ENCODE measurements around the gene SOS2.
"Not testable (repeated sequence)": the region's sequence is repeated elsewhere in the genome, so short reads cannot be mapped to it uniquely, and the experiment has no call there.

SOS2 gene

GRCh38 chr14:50084666-50085065 lies 146.7 kb downstream of the SOS2 start:
- Histone ChIP-seq H3K36me3 (ENCODE audit: insufficient read depth, low read length) (no peaks in the 10 kb centered on the region), H3K27me3 (ENCODE audit: insufficient read depth, low read length) (no peaks in the 10 kb centered on the region), H3K27ac (ENCODE audit: low read depth, low read length) (no peak overlapping the region), H3K4me3 (ENCODE audit: low read length) (no peak overlapping the region), H3K4me1 (ENCODE audit: insufficient read depth, low read length) (no peaks in the 10 kb centered on the region), H3K9me3 (ENCODE audit: insufficient read depth, low read depth, low read length) (no peaks in the 10 kb centered on the region), H3K9ac (ENCODE audit: low read depth, low read length) (no peak overlapping the region)
- WGBS, result 94% methylated on average over 3 of the region's 3 CpGs

- H3K36me3 ChIP-seq (ENCODE audit: insufficient read depth, low read length), result no peaks in the 10 kb centered on the region
- no peaks in the 10 kb centered on the region for H3K4me1 ChIP-seq (ENCODE audit: insufficient read depth, low read length)
- H3K9me3 ChIP-seq (ENCODE audit: insufficient read depth, low read depth, low read length), result no peaks in the 10 kb centered on the region
- H3K27ac ChIP-seq (ENCODE audit: low read depth, low read length), result no peak overlapping the region
- H3K9ac ChIP-seq (ENCODE audit: low read depth, low read length), result no peak overlapping the region
- H3K27me3 ChIP-seq (ENCODE audit: insufficient read depth, low read length), result no peaks in the 10 kb centered on the region
- 96% methylated on average over 17 of the region's 17 CpGs for whole genome bisulfite sequencing
- no peak overlapping the region for H3K4me3 ChIP-seq (ENCODE audit: low read length)
Observed at GRCh38 chr14:50083467-50084337, 147.7 kb downstream of the SOS2 start.

- H3K9me3 ChIP-seq (ENCODE audit: insufficient read depth, low read depth, low read length), result no peaks in the 10 kb centered on the region
- no peak overlapping the region for H3K9ac ChIP-seq (ENCODE audit: low read depth, low read length)
- H3K27ac ChIP-seq (ENCODE audit: low read depth, low read length), result no peak overlapping the region
- WGBS, result 94% methylated on average over 10 of the region's 10 CpGs
- no peaks in the 10 kb centered on the region for H3K27me3 ChIP-seq (ENCODE audit: insufficient read depth, low read length)
- H3K36me3 ChIP-seq (ENCODE audit: insufficient read depth, low read length), result no peaks in the 10 kb centered on the region
- no peak overlapping the region for H3K4me3 ChIP-seq (ENCODE audit: low read length)
- no peaks in the 10 kb centered on the region for H3K4me1 ChIP-seq (ENCODE audit: insufficient read depth, low read length)
Observed at GRCh38 chr14:50082784-50083466, 148.5 kb downstream of the SOS2 start.

- H3K9me3 ChIP-seq (ENCODE audit: insufficient read depth, low read depth, low read length), result no peaks in the 10 kb centered on the region
- H3K27me3 ChIP-seq (ENCODE audit: insufficient read depth, low read length), result no peaks in the 10 kb centered on the region
- no peaks in the 10 kb centered on the region for H3K36me3 ChIP-seq (ENCODE audit: insufficient read depth, low read length)
- no peak overlapping the region for H3K4me3 ChIP-seq (ENCODE audit: low read length)
- 86% methylated on average over 8 of the region's 8 CpGs for WGBS
- H3K27ac ChIP-seq (ENCODE audit: low read depth, low read length), result no peak overlapping the region
- H3K4me1 ChIP-seq (ENCODE audit: insufficient read depth, low read length), result no peaks in the 10 kb centered on the region
- no peak overlapping the region for H3K9ac ChIP-seq (ENCODE audit: low read depth, low read length)
Observed at GRCh38 chr14:50082308-50082742, 149.1 kb downstream of the SOS2 start.

- not testable (repeated sequence) for H3K9ac ChIP-seq (ENCODE audit: low read depth, low read length); H3K36me3 ChIP-seq (ENCODE audit: insufficient read depth, low read length); H3K4me1 ChIP-seq (ENCODE audit: insufficient read depth, low read length); H3K4me3 ChIP-seq (ENCODE audit: low read length); H3K27ac ChIP-seq (ENCODE audit: low read depth, low read length); H3K9me3 ChIP-seq (ENCODE audit: insufficient read depth, low read depth, low read length); H3K27me3 ChIP-seq (ENCODE audit: insufficient read depth, low read length)
- no CpG with 5 or more reads among the region's 1 CpG for WGBS
Observed at GRCh38 chr14:50079103-50079502, 152.3 kb downstream of the SOS2 start.

- not testable (repeated sequence) for H3K4me3 ChIP-seq (ENCODE audit: low read length); H3K27ac ChIP-seq (ENCODE audit: low read depth, low read length); H3K4me1 ChIP-seq (ENCODE audit: insufficient read depth, low read length); H3K36me3 ChIP-seq (ENCODE audit: insufficient read depth, low read length); H3K27me3 ChIP-seq (ENCODE audit: insufficient read depth, low read length); H3K9ac ChIP-seq (ENCODE audit: low read depth, low read length); H3K9me3 ChIP-seq (ENCODE audit: insufficient read depth, low read depth, low read length)
- 99% methylated on average over 32 of the region's 32 CpGs for WGBS
Observed at GRCh38 chr14:50073663-50074062, 157.7 kb downstream of the SOS2 start.

- 81% methylated on average over 1 of the region's 1 CpG for WGBS
- no peaks in the 10 kb centered on the region for H3K36me3 ChIP-seq (ENCODE audit: insufficient read depth, low read length)
- no peaks in the 10 kb centered on the region for H3K4me1 ChIP-seq (ENCODE audit: insufficient read depth, low read length)
Observed at GRCh38 chr14:50072395-50072794, 159.0 kb downstream of the SOS2 start.

GRCh38 chr14:50070840-50071548 lies 160.4 kb downstream of the SOS2 start:
- 88% methylated on average over 13 of the region's 13 CpGs for WGBS
- no peak overlapping the region for H3K9ac ChIP-seq (ENCODE audit: low read depth, low read length)
- no peak overlapping the region for H3K4me3 ChIP-seq (ENCODE audit: low read length)
- no peak overlapping the region for H3K27ac ChIP-seq (ENCODE audit: low read depth, low read length)
- no peaks in the 10 kb centered on the region for H3K27me3 ChIP-seq (ENCODE audit: insufficient read depth, low read length)
- no peaks in the 10 kb centered on the region for H3K36me3 ChIP-seq (ENCODE audit: insufficient read depth, low read length)
- no peaks in the 10 kb centered on the region for H3K9me3 ChIP-seq (ENCODE audit: insufficient read depth, low read depth, low read length)
- H3K4me1 ChIP-seq (ENCODE audit: insufficient read depth, low read length), result no peaks in the 10 kb centered on the region

More at GRCh38 chr14:50072395-50072794, 159.0 kb downstream of the SOS2 start:
- Histone ChIP-seq H3K4me3 (ENCODE audit: low read length) (no peak overlapping the region), H3K9me3 (ENCODE audit: insufficient read depth, low read depth, low read length) (no peaks in the 10 kb centered on the region), H3K27ac (ENCODE audit: low read depth, low read length) (no peak overlapping the region), H3K9ac (ENCODE audit: low read depth, low read length) (no peak overlapping the region), H3K27me3 (ENCODE audit: insufficient read depth, low read length) (no peaks in the 10 kb centered on the region)

GRCh38 chr14:50070230-50070629 lies 161.1 kb downstream of the SOS2 start:
- no peaks in the 10 kb centered on the region for H3K9me3 ChIP-seq (ENCODE audit: insufficient read depth, low read depth, low read length)
- H3K36me3 ChIP-seq (ENCODE audit: insufficient read depth, low read length), result no peaks in the 10 kb centered on the region
- H3K27ac ChIP-seq (ENCODE audit: low read depth, low read length), result no peak overlapping the region
- no peak overlapping the region for H3K4me3 ChIP-seq (ENCODE audit: low read length)
- no peaks in the 10 kb centered on the region for H3K4me1 ChIP-seq (ENCODE audit: insufficient read depth, low read length)
- WGBS, result 89% methylated on average over 3 of the region's 3 CpGs
- H3K27me3 ChIP-seq (ENCODE audit: insufficient read depth, low read length), result no peaks in the 10 kb centered on the region
- no peak overlapping the region for H3K9ac ChIP-seq (ENCODE audit: low read depth, low read length)

- Histone ChIP-seq H3K27ac (ENCODE audit: low read depth, low read length) (no peak overlapping the region), H3K4me1 (ENCODE audit: insufficient read depth, low read length) (no peaks in the 10 kb centered on the region), H3K27me3 (ENCODE audit: insufficient read depth, low read length) (no peaks in the 10 kb centered on the region), H3K9me3 (ENCODE audit: insufficient read depth, low read depth, low read length) (no peaks in the 10 kb centered on the region), H3K4me3 (ENCODE audit: low read length) (no peak overlapping the region), H3K9ac (ENCODE audit: low read depth, low read length) (no peak overlapping the region), H3K36me3 (ENCODE audit: insufficient read depth, low read length) (no peaks in the 10 kb centered on the region)
- WGBS, result 57% methylated on average over 2 of the region's 2 CpGs
Observed at GRCh38 chr14:50069325-50069724, 162.1 kb downstream of the SOS2 start.

- Histone ChIP-seq H3K4me3 (ENCODE audit: low read length) (no peak overlapping the region), H3K9me3 (ENCODE audit: insufficient read depth, low read depth, low read length) (no peaks in the 10 kb centered on the region), H3K27ac (ENCODE audit: low read depth, low read length) (no peak overlapping the region), H3K9ac (ENCODE audit: low read depth, low read length) (no peak overlapping the region), H3K27me3 (ENCODE audit: insufficient read depth, low read length) (no peaks in the 10 kb centered on the region), H3K4me1 (ENCODE audit: insufficient read depth, low read length) (no peaks in the 10 kb centered on the region), H3K36me3 (ENCODE audit: insufficient read depth, low read length) (no peaks in the 10 kb centered on the region)
- 96% methylated on average over 7 of the region's 7 CpGs for WGBS
Observed at GRCh38 chr14:50068496-50068895, 162.9 kb downstream of the SOS2 start.

All from HUES64 (cell line).